Activated gamma-delta T cell treated with anti-CD3 and anti-CD28 coated beads, Interleukin-2, amount 50 U/mL, for 16 hours (primary cell): ENCODE results near the gene CCT7.
"Not testable (repeated sequence)": the region's sequence is repeated elsewhere in the genome, so short reads cannot be mapped to it uniquely, and the experiment has no call there.

Experiments used
- DNase-seq: peaks from one replicate; pipeline ENCODE4 v3.0.0-alpha.2; 2020; ENCODE audit warnings: low read depth

CCT7 gene

GRCh38 chr2:73255907-73256617 lies 22.0 kb downstream of the CCT7 start:
- DNase-seq = no peak

GRCh38 chr2:73256618-73256922 lies 22.5 kb downstream of the CCT7 start:
- no peak for DNase-seq

GRCh38 chr2:73257021-73257420 lies 22.9 kb downstream of the CCT7 start:
- DNase-seq = no peak

- DNase-seq = no peak
Measured at GRCh38 chr2:73257425-73258125, 23.5 kb downstream of the CCT7 start.

- DNase-seq = no peak
Measured at GRCh38 chr2:73258186-73258912, 24.2 kb downstream of the CCT7 start.

- no peak for DNase-seq
Measured at GRCh38 chr2:73258913-73259215, 24.8 kb downstream of the CCT7 start.

GRCh38 chr2:73259276-73259675 lies 25.2 kb downstream of the CCT7 start:
- DNase-seq = no peak

- no peak for DNase-seq
Measured at GRCh38 chr2:73259704-73260337, 25.7 kb downstream of the CCT7 start.

GRCh38 chr2:73260338-73260984 lies 26.4 kb downstream of the CCT7 start:
- DNase-seq = no peak

- no peak for DNase-seq
Measured at GRCh38 chr2:73262108-73262651, 28.1 kb downstream of the CCT7 start.

- not testable (repeated sequence) for DNase-seq
Measured at GRCh38 chr2:73262691-73263429, 28.8 kb downstream of the CCT7 start.

GRCh38 chr2:73263540-73264331 lies 29.6 kb downstream of the CCT7 start:
- no peak for DNase-seq

- no peak for DNase-seq
Measured at GRCh38 chr2:73264332-73264606, 30.2 kb downstream of the CCT7 start.

- no peak for DNase-seq
Measured at GRCh38 chr2:73264783-73265182, 30.7 kb downstream of the CCT7 start.

- DNase-seq = no peak
Measured at GRCh38 chr2:73265298-73266060, 31.4 kb downstream of the CCT7 start.

- DNase-seq = no peak
Measured at GRCh38 chr2:73266061-73266901, 32.2 kb downstream of the CCT7 start.

- no peak for DNase-seq
Measured at GRCh38 chr2:73267008-73267407, 32.9 kb downstream of the CCT7 start.

GRCh38 chr2:73268366-73268829 lies 34.3 kb downstream of the CCT7 start:
- no peak for DNase-seq
